Posterior vena cava (tissue), 2 donors: ENCODE data around the gene PDGFA. TPM values are rescaled to one million over a fixed set of nuclear protein-coding genes. Genes with fewer than 3 reads are reported as not detected.
A peak's percentile ranks its signal among the peaks of the same experiment; 100 is the strongest.

Experiments used
- DNase-seq: peaks from one replicate; pipeline ENCODE4 v3.0.0-alpha.2; 2020; ENCODE audit warnings: low spot score
- intact Hi-C, 2 donors: fragments of 100-400 bp; cut with DNase I; formaldehyde crosslinking; loops; one replicate each; pipeline versions ENCODE4 v1.14.1 to v1.14.2; 2022 to 2023
- total RNA-seq, 2 donors: library from RNA; stranded (reverse); fragmentation: NEBNext Ultra II Directional; extraction: Animal tissue kit (Norgen Biotek cat#: 25700); gene quantifications; one replicate each; pipeline ENCODE4 v1.2.1, GENCODE V29; 2021
- donor health status: DM: yes; HTN: yes; CAD: no.
- donor health status: DM: yes; HTN: yes; CAD: no.

Gene PDGFA
- total RNA-seq, 2 donors from 2014 or later, result 54.1 to 63.1 TPM

DNA sequence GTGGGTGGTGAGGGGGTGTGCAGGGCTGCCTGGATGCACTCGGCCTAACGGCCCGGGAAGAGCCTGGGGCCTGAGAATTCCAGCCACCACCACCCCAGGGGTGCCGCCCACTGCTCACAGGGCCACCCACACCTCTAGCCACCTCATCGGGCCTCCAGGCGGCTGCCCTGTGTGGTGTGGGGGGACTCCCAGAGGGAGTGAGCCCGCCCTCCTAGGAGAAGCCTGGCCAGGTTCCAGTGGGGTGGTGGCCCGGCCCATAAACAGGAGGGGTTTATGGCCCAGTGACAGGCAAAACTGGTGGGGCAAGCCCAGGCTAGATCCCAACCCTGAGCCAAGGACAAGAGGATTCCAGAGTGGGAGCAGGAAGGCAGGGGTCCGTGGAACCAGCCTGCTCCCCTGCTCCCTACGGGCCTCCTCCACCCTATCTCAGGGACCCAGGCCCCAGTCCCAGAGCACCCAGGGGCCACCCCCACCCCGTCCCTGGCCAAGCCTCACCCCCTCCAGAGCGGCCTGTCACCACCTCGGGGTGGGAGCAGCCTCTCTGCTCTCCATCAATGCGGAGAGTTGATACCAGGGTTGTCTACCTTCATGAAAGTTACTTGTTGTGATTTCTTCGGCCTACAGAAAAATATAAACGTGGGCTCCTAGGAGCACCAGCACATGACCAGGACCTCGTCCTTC, 20.2 kb upstream of the PDGFA start:
- intact Hi-C loops, result no loop called here
- no peak for DNase-seq

DNA sequence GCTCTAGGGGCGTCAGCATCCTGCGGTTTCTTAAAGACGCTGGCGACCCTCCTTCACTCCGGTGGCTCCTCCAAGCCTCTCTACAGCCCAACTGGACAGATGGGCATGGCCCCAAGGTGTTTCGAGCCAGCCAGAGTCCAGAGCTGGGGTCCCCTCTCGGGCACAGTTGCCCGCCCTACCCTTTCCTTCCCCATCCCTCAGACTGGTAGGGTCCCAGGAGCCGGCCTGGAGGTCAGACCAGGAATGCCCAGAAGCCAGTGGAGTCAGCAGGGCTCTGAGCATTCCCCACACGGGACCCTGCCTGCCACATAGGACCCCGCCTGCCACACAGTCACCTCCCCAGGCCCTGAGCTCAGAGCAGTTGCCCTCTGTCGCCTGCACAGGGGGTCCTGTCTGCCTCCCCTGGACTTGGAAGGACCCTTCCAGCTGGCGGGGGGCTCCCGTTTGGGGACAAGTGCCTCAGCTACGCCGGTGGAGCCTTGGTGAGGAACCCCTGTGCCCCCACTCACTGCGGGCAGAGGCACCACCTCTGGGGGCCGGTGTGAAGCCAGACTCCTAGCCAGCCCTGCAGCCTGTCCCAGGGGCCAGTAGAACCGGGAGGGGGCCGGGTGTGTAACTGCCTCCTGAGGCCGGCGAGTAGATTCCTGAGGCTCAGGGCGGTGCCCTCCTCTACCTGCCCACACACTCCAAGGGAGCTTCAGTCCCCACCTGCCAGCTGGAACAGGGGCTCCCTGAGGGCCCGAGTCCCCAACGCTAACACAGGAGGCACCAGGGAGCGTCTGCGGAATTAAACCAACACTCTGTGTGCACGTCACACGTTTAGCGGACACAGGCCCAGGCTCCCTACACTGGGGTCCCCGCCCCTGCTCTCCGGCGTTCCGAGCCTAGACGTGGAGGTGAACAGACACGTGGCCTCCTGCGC, 19.4 kb upstream of the PDGFA start:
- intact Hi-C loops, result no loop called here
- DNase-seq, result no peak

GRCh38 chr7:537911-538634, 18.4 kb upstream of the PDGFA start:
- intact Hi-C loops, result no loop called here
- peak; percentile 86 for DNase-seq

- intact Hi-C loops, result no loop called here
Observed at GRCh38 chr7:536231-536630, 16.6 kb upstream of the PDGFA start.

DNA sequence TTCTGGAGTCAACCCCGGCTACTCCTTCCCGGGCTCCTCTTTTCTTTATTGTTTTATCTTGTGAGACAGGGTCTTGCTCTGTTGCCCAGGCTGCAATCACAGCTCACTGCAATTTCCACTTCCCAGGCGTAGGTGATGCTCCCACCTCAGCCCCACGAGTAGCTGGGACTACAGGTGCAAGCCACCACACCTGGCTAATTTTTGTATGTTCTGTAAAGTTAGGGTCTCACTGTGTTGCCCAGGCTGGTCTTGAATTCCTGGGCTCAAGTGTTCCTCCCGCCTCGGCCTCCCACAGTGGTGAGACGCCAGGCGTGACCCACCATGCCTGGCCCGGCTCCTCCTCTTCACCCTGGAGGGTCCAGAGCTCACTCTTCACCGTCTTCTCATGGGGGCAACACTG, 15.3 kb upstream of the PDGFA start:
- intact Hi-C loops, result no loop called here
- DNase-seq, result no peak

More at GRCh38 chr7:536231-536630, 16.6 kb upstream of the PDGFA start:
- no peak for DNase-seq

DNA sequence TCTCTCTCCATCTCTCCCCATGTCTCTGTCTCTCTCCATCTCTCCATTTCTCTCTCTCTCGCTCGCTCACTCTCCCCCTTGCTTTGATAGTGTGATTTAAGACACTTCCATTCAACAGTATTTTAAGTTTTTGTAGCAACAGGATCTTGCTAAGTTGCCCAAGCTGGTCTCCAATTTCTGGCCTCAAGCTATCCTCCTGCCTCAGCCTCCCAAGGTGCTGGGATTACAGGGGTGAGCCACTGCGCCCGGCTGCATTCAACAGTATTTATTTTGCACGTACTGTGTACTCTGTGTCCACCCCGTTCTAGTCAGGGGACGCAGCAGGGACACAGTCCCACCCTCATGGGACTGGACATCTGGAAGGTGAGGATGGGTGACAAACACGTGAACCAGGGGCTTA, 14.4 kb upstream of the PDGFA start:
- DNase-seq, result no peak
- intact Hi-C loops, result no loop called here

DNA sequence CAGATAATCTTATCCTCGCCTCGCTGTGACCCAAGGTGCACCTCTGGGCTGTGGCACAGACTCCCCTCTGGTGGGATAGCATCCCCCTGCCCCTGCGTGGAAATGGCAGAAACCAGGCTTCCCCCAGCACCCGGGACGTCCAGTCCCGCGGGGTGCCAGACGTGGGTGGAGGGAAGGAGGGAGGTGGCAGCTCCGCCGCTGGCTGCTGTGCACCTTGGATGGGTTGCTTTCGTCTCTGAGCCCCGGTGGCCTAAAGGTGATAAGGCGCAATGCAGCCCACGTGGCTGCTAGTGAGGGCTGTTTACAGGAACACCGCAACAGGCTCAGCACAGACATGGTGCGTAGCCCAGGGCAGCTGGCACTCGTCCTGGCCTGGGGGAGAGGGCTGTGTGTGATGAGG, 13.6 kb upstream of the PDGFA start:
- intact Hi-C loops, result no loop called here
- no peak for DNase-seq

DNA sequence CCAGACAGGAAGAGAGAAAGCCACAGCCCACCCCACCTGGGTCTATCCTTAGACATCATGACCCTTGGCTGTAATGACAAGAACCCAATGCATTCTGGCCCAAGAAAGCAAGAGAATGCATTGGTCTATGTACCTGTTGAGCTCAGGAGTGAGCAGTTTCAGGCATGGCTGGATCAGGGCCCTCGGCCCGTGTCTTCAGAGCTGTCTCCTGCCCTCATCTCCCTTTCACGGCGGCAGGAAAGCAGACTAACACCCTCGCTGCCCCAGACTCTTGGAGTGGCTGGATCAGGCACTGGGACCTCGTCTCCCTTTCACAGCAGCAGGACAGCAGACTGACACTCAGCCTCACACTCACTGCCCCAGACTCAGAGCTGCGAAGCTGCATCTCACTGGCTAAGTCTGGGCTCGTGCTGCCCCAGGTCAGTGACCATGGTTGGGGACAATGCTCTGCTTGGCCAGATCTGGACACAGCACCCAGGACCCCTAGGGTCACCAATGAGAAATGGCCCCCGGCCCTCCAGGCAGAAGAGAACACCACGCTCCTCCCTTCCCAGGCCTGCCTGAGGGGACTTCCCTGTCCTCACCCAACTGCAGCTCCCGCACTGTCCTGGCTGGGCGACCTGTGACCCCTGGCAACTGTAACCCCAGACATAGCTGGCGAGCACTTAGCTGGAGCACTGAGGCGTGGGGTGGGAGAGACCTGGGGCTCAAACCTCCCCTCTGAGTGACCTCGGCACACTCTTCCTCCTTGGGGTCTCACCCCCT, 12.9 kb upstream of the PDGFA start:
- intact Hi-C loops, result no loop called here
- DNase-seq, result no peak

- intact Hi-C loops, result no loop called here
- no peak for DNase-seq
Observed at GRCh38 chr7:531777-532176, 12.1 kb upstream of the PDGFA start.

GRCh38 chr7:528451-528850, 8.8 kb upstream of the PDGFA start:
- DNase-seq, result no peak
- intact Hi-C loops, result no loop called here

DNA sequence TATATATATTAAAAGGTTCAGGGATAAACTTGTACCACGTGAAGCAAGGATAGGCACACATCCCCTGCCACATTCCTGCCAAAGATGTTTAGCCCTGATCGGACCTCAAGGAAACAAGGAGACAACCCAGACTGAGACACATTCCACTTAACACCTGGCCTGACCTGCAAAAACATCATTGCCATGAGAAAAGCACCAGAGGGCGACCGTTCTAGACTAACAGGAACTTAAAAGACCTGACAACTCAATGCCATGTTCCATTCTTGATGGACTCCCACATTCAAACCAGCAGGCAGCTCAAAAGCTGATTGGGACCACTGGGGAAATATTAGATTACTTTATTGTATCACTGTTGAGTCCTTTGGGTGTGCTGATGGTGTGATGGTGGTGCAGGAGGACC, 8.1 kb upstream of the PDGFA start:
- no peak for DNase-seq
- intact Hi-C loops, result no loop called here

- intact Hi-C loops, result no loop called here
Observed at GRCh38 chr7:526460-527034, 6.9 kb upstream of the PDGFA start.

DNA sequence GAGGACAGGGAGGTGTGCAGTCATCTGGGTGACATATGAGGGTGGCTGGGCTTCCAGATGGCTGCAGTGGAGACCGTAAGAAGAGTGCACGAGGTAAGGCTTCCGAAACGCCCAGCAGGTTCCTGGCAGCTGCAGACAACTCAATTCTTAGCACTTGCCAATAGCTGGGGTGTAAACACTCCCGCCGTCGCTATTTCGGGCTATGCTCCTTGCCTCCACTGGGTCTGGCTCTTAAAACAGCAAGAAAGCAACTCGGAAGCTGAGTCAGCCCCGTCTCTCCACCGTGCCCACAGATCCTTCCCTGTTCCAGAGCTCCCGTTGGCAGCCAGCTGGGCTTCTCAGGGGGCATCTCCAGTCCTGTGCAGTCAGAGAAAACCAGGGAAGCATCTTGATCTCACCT, 6.1 kb upstream of the PDGFA start:
- DNase-seq, result no peak
- intact Hi-C loops, result no loop called here

More at GRCh38 chr7:526460-527034, 6.9 kb upstream of the PDGFA start:
- DNase-seq, result no peak

- intact Hi-C loops, result no loop called here
- no peak for DNase-seq
Observed at GRCh38 chr7:524800-525199, 5.2 kb upstream of the PDGFA start.

DNA sequence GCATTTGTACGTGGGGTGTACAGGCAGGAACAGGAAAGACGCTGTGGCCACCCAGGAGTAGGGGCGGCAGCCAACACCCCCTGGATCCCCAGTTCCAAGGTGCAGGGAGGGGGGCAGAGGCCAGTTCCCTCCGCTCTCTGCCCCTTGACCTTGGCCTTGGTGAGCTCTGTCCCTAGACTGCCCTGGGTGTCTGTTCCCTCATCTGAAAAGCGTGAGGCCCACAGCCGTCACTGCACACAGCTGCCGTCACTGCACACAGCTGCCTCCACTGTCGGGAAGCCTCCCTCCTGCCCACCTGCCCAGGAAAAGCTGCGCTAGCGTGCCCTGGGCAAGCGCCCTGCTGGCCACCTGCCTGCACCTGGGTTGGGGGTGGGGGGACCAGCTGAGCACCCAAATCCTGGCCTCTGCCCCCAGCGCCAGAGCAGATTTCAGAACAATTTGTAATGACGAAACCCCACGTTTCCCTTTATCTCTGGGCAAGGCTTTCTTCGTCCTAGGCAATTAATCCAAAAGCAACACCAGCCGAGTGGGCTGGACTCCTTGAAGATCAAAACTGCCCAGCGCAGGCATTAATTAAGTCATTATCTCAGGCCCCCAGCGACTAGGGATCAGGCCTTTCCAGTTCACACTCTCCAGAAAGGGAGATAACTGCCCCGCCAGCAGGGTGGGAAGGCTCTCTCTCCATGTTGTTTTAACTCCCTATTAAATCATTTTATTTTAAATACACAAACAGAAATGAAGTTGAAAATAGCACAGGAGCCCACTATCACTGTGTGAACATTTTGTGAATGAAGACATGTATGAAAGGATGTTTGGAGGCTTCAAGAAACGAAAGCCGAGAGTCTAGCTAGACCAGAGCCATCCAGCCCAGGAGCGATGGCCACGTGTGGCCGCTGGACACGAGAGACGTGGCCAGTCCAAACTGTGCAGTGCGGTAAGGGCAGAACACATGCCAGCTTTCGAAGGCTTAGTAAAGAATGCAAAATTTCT, 4.0 kb upstream of the PDGFA start:
- intact Hi-C loops, result no loop called here
- no peak for DNase-seq

DNA sequence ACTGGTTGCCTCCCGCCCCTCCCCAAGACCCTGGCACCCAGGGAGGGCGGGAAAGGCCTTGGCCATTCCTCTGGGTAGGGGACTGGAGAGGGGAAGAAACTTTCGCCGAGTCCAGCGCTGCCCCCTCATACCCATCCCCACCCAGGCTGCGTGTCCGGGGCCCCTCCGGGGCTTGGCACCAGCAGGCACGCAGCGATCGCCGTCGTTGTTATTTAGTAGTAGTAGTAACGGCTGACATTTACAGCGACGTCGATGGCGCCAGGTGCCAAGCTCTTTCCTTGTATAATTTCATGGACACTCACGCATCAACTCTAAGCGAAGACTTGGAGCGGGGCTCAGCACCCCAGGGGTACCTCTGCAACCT, 3.3 kb upstream of the PDGFA start:
- intact Hi-C loops, result no loop called here
- DNase-seq, result no peak

DNA sequence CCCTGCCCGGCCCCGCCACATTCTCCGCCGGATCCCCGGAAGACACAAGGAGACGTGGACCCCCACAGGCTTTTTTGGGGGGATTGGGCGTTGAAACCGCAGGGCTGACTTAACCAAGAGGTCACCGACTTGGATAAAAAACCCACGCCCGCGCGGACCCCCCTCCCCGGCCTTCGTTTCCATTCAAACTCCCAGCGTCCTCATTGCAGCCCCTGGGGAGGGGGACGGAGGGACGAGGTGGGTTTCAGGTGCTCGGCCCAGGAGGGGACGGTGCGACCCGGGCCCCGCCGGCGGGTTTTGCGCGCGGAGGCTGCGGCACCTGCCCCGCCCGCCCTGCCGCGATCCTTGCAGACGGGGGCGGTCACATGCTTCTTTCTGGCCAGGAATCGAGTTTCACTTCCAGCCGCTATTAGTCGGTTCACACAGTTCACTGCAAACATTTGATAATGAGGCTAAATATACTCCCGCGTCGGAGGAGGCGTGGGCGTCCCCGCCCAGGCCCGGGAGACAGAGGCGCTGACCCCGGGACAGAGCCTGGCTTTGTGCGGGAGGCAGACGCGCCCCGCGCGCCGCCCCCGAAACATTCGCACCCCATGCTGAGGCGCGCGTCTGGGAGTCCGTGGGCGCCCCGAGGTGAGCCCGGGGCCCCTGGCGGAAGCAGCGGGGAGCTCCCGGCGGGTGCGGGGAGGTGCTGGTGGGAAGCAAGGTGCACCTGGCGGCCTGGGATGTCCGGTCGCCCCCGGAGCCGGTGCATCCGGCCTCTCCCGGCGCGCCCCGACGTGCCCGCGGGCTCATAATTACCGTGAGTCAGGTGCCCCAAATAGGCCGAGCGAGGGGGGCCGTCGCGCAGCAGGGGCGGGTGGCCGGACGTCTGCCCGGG, 2.7 kb upstream of the PDGFA start:
- no peak for DNase-seq
- intact Hi-C loops, result no loop called here
